ELF-1 (cell line): Measurements from ENCODE around the gene SLC6A17.

Experiments
- DNase-seq: peaks from one replicate; pipeline ENCODE4 v3.0.0-alpha.2; 2016; ENCODE audit warnings: low read depth, low spot score

SLC6A17 gene

DNA sequence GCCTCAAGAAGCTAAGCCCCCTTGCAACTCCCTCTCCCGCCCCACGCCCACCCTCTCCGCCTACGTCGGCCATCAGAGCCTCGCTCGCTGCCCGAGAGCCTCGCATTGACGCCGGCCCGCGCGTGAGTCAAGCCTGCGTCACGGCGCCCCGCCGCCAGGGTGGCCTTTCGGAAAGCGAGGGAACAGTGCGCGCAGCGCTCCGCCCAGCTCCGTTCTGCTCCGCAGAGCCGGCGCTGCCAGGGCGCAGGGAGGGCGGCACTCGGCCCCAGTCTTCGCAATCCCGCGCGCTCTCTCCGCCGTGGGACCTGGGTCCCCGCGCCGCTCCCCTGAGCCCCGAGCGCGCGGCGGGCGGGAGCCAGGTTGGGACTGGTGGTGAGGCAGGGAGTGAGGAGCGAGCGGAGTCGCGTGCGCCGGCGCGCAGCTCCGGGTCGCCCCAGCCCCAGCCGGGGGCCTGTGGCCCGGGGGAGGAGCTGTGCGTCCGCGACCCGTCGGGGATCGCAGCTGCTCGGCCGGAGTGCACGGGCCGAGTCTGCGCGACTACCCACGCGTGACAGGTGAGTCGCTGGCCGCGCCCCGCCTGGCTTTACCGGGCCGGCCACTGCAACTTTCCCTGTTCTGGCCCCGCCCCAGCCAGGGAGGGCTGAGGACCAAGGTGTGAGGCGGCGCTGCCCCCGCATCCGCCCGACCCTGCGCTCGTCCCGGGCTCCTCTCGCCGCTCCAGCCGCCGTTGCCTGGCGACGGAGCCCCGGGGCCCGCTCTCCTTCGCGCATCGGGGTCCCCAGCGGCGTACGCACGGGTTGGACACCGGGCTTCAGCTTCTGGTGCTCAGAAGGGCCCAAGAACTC, at the start of gene SLC6A17:
Gene SLC6A17, plus strand, starts transcription at position 165 of the 845 bp plus-strand sequence. CDS start 16,436 bp downstream, outside the sequence.
- peak; percentile 44 for DNase-seq

- no peak for DNase-seq
Measured at GRCh38 chr1:110102081-110102480, 48.2 kb upstream of the SLC6A17 start.

- peak; percentile 92 for DNase-seq
Measured at GRCh38 chr1:110106013-110106941, 44.0 kb upstream of the SLC6A17 start.

GRCh38 chr1:110107867-110108469, 42.3 kb upstream of the SLC6A17 start:
- no peak for DNase-seq

- DNase-seq = no peak
Measured at GRCh38 chr1:110111081-110111480, 39.2 kb upstream of the SLC6A17 start.

GRCh38 chr1:110112143-110112542, 38.2 kb upstream of the SLC6A17 start, which contains the start of gene UBL4B:
Gene UBL4B, plus strand, starts transcription at chr1:110112443. Its CDS starts 92 bp downstream, at chr1:110112535.
- DNase-seq = no peak

- DNase-seq = no peak
Measured at GRCh38 chr1:110112656-110113055, 37.6 kb upstream of the SLC6A17 start.

DNA sequence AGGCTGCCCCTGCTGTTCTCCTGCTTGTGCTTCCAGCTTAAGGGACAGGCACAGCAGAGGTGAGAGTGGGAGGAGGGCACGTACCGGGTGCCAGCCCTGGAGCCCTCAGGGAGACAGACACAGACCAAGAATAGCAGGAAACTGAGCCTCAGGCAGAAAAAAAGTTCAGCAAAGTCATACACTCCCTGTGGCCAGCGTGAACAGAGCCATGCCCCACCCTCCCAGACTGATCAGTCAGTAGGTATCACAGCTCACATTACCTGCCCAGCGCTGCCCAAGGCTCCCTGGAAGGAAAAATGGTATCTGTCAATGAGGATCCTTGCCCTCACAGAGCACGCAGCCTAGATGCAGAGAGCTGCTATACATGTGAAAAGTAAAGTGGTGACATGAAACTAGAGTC, 36.7 kb upstream of the SLC6A17 start:
- DNase-seq = no peak

DNA sequence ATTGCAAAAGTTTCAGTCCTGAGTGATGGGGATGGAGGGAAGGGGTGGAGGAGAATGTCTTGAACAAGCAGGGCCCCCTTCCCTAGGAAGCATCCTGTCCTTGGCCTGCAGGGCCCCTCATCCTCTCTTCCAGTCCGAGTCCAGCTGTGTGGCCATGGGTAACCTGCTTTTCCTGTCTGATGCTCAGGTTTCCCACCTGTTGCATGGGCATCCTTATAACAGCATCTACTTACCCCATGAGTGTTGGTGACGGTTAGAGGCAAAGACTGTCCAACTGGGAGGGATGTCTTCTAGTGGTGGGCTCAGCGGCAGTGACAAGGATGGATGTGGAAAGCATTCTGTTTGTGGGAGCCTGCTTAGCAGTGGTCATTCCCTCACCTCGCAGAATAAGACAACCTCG, 36.1 kb upstream of the SLC6A17 start:
- no peak for DNase-seq

DNA sequence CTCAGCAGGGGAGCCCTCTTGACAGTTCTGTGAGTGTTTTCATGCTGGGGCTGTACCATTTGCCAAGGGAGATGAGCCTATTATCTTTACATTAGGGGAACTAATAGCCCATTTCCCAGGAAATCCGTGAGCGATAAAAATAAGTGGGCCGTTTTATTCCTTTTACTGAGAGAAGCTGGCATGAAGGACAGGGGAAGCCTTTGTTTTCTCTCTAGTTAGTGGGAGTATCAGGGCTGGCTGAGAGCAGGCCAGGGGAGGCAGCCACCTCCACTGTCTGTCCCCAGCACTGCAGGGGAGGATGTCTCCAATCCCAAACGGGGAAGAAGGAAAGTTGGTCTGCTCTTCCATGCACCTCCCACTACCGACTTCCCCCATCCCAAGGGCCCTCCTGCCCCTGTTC, 35.5 kb upstream of the SLC6A17 start:
- DNase-seq = no peak

DNA sequence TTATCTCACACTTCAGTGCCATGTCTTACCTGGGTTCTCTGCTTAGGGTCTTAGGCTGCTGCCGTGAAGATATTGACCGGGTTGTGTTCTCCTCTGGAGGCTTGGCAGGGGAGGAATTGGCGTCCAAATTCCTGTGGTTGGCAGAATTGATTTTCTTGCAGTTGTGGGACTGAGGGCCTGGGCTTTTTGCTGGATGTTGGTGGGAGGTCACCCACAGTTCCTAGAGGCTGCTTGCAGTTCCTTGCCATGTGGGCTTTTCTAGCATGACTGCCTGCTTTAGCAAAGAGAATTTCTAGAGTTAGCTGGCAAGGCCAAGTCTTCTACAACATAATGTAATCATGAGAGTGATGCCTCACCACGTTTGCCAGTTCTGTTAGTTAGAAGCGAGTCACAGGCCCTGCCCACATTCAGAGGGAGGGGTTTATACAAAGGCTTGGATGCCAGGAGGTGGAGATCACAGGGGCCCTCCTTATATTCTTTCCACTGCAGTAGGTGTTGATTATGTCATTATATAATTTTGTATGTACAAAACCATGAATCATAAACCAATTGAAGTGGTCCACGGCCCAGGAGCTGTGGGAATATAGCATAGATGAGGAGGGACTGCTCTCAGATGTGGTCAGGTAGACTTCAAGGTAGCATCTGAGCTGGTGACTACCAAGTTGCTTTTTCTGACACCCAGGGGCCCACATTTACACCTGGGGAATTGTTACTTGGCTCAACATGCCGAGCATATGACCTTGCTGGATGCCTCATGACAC, 31.5 kb upstream of the SLC6A17 start:
- DNase-seq = no peak

GRCh38 chr1:110119843-110120242, 30.5 kb upstream of the SLC6A17 start:
- no peak for DNase-seq

DNA sequence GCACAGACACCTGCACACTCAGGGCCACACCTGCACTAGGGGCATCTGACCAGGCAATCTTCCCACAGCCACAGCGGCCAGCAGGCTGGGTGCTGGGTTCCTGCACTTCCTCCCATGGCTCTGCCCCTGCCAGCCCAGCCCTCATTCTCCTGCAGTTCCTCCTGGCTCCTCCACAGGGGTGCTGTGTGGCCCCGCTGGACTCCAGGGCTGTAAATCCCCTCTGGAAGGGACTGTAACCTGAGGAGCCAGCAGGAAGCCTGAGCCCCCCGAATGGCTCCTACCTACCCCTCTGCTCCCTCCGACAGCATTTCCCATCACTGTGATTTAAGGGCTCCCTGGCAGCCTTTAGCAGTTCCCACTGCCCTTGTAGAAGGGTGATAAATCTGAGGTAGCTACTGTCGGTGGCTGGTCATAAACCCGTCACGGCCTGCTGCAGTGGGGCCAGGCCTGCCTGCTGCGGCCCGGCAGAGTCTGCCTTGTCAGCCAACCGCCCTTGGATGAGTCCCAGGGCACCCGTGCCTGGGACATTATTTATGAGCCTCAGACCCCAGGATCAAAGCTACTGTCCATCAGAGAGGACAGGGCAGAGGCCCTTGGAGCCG, 29.2 kb upstream of the SLC6A17 start:
- peak; percentile 23 for DNase-seq

DNA sequence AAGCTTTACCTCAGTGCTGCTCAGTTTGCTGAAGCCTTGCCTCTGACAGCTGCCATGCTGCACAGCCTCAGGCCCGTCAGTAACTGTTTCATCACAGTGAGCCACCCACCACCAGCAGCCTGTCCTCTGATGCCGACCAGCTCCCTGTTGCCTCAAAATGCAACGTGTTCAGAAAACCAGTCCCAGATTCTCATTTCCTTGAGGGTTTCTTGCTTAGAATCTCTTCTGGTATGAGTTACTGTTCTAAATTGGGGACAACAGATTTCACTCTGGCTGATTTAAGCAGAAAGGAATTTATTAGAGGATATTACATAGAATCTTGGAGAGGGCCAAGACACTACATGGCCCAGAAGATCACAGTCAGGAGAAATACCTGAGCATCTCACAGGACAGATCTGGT, 27.1 kb upstream of the SLC6A17 start:
- DNase-seq = no peak

DNA sequence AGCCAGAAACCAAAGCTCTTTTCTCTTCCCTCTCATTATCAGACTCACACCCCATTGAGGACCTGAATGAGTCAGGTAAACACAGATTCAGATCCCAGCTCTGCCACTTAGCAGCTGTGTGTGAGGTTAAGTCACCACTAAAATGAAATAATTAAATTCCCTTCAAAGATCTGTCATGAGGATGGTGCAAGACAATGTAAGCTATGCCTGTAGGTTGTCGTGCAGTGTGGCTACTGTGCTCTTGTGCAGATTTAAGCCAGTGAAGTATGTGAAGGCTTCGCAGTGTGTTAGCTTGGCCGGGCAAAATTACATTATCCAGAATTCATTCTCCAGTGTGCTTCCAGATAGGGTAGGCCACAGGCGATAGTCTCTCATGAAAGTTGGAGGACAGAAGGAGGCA, 24.5 kb upstream of the SLC6A17 start:
- DNase-seq = no peak

- DNase-seq = peak; percentile 62
Measured at GRCh38 chr1:110130113-110130591, 20.1 kb upstream of the SLC6A17 start.

- DNase-seq = no peak
Measured at GRCh38 chr1:110130989-110131388, 19.3 kb upstream of the SLC6A17 start.

- no peak for DNase-seq
Measured at GRCh38 chr1:110132682-110133081, 17.6 kb upstream of the SLC6A17 start.

DNA sequence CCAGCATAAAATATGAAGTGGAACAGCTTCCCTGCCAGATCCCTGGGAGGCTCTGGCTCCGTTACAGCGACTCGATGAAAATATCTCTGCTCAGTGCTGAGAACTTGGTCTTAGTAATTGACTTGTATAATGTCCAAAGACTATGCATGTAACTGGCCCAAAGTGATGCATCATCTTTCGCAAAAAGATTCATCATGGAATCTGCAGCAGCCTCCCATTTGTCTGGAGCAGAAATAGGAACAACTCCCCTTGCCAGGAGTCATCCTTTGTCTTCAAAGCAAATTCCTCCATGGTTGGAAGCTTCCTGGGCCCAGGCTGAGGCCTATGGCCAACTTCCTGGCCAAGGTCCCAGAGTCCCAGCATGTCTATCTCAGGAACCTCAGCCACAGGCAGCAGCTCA, 16.9 kb upstream of the SLC6A17 start:
- no peak for DNase-seq

DNA sequence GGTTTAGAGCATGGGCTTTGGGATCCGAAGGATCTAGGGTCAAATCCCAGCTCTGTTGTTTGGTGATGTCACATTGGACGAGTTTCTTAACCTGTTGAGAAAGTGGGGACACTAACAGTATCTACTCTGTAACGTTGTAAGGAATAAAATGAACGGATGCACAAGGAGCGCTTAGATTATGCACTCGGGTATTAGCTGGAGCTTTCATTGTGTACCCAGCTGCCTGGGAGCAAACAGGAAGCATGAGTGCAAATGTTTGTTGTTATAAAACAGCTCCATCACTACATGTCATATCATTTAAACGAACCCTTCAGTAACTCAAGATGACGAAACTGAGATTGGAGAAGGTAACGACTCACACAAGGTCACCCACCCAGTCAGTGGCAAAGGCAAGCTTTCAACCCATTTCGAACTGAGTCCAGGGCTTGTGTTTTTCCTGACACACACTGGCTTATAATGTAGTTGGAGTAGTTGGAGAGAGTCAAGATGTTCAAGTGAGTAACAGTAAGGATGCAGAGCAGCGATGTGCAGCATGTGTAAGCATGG, 16.2 kb upstream of the SLC6A17 start:
- DNase-seq = no peak
